Measurements from ENCODE around the gene ZIM2. TPM values are rescaled to one million over a fixed set of nuclear protein-coding genes. Genes with fewer than 3 reads are reported as not detected.

The ZIM2 gene
- total and polyA plus RNA-seq, 12 donors: 0.24 to 28.1 (median 4.6) TPM

DNA sequence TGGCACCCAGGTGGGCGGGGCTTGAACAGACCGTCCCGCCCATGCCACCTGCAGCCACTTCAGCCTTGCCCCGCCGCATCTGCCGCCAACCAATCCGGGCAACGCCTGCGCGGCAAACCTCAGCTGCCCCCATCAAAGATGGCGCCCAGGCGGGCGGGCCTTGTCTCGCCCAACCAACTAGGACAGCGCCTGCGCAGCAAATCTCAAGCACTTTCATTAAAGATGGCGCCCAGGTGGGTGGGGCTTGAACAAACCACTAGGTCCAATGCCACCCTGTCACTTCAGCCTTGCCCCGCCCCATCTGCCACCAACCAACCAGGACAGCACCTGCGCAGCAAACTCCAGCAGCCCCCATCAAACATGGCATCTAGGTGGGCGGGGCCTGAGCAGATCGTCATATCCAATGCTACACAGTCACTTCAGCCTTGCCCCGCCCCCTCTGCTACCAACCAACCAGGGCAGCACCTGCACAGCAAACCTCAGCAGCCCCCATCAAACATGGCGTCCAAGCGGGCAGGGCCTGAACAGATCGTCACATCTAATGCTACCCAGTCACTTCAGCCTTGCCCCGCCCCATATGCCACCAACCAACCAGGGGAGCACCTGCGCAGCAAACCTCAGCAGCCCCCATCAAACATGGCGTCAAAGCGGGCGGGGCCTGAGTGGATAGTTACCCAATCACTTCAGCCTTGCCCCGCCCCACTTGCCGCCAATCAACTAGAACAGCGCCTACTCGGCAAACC lies 1.4 kb downstream of the ZIM2 start:
- peak overlapping the region in 4 of 5 donors; percentile 73 to 94 (median 82) for H3K27ac ChIP-seq
- no peak for TF ChIP-seq POLR2A (IDR thresholded peaks at IDR 0.05)
- TF ChIP-seq, protein P1, sequence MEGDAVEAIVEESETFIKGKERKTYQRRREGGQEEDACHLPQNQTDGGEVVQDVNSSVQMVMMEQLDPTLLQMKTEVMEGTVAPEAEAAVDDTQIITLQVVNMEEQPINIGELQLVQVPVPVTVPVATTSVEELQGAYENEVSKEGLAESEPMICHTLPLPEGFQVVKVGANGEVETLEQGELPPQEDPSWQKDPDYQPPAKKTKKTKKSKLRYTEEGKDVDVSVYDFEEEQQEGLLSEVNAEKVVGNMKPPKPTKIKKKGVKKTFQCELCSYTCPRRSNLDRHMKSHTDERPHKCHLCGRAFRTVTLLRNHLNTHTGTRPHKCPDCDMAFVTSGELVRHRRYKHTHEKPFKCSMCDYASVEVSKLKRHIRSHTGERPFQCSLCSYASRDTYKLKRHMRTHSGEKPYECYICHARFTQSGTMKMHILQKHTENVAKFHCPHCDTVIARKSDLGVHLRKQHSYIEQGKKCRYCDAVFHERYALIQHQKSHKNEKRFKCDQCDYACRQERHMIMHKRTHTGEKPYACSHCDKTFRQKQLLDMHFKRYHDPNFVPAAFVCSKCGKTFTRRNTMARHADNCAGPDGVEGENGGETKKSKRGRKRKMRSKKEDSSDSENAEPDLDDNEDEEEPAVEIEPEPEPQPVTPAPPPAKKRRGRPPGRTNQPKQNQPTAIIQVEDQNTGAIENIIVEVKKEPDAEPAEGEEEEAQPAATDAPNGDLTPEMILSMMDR (IDR thresholded peaks at IDR 0.05): no peak
- peaks cover 0 to 16% of the 10 kb centered on the region in 2 donors for H3K4me1 ChIP-seq (replicated peaks in 1 of 2)
- intact Hi-C loops (cut with DNase I): no loop called here
- no peaks in the 10 kb centered on the region for H3K27me3 ChIP-seq
- no peaks in the 10 kb centered on the region for H3K36me3 ChIP-seq (replicated peaks in 1 of 2)
- 44 to 53% (median 47%) methylated on average over 21 to 34 of the region's 34 CpGs for WGBS, 4 donors
- H3K9me3 ChIP-seq (replicated peaks in 1 of 3): no peaks in the 10 kb centered on the region
- peak overlapping the region in 2 of 4 donors; percentile 47 to 68 for H3K4me3 ChIP-seq
- DNase-seq: peak; percentile 97 to 100 (median 99)

DNA sequence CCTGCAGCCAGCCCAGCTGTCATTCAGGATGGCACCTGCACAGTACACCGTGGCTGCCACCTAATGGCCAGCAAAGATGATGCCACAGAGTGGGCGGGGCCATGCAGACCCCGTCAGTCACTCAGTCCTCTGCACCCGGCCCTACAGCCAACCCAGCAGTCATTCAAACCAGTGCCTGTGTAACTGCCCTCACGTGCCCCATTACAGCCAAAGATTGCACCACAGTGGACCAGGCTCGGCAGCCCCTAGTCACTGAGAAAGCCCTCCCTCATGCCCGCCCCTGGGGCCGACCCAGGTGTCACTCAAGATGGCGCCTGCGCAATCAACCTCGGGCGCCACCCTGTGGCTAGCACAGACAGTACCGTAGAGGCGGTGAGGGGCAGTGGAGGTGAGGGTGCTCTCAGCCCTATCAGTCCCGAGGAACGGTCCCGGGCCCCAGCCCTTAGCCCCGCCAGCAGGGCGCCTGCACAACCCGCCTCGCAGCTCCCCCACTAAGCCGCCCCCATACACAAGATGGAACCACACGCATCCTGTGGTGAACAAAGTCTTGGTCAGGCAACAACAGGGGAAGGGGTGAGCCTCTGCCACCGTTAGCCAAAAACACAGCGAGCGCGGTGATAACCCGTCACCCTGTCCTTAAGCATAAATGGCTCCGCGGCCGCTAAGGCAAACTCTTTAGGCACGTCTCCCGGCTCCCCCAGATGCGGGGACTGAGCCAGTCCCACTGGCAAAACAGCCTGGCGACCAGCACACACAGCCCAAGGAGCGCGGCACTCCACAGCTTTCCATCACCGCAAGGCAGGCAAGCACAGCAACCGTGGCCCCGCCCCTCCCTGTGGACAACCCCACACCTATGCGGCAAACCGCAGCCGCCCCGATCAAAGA lies 2.3 kb downstream of the ZIM2 start:
- intact Hi-C loops (cut with DNase I): no loop called here
- DNase-seq: peak; percentile 70 to 85 (median 79)
- Histone ChIP-seq H3K36me3 (replicated peaks in 1 of 2) (no peaks in the 10 kb centered on the region), H3K4me3 (peak overlapping the region in 3 of 4 donors; percentile 45 to 66 (median 47)), H3K9me3 (replicated peaks in 1 of 3) (no peaks in the 10 kb centered on the region), H3K27me3 (no peaks in the 10 kb centered on the region), H3K27ac (peak overlapping the region in 4 of 5 donors; percentile 70 to 94 (median 82)), H3K4me1 (replicated peaks in 1 of 2) (peaks cover 0 to 16% of the 10 kb centered on the region in 2 donors)
- WGBS, 4 donors: 39 to 44% (median 41%) methylated on average over 21 to 44 of the region's 44 CpGs
- TF ChIP-seq, protein P1 (IDR thresholded peaks at IDR 0.05): peak; percentile 30 to 64 (median 50)
- peak; percentile 28 to 59 for TF ChIP-seq POLR2A (IDR thresholded peaks at IDR 0.05)

DNA sequence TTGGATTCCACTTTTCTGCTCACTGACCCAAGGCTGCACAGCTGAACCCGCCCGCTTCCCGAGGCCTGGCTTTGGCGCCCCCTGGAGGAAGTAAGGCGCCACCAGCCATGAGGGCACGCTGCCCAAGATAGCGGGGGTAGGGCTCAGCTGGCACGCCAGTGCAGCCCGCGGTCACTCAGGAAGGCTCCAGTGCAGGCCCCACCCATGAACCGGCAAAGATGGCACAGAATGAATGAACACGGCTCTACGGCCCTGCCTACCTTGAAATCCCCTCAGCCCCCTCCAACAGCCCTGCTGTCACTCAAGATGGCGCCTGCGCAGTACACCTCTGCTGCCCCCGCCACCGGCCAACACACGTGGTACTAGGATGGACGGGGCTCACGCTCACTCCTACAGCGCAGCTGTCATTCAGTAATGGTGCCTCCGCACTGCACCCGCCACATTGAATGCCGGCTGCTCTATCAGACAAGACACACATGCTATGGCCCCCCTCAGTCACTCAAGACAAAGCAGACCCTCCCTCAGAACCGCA lies 3.0 kb downstream of the ZIM2 start:
- TF ChIP-seq POLR2A (IDR thresholded peaks at IDR 0.05): no peak
- TF ChIP-seq, protein P1 (IDR thresholded peaks at IDR 0.05): peak; percentile 62 to 88 (median 77)
- peak; percentile 80 to 93 (median 90) for DNase-seq
- H3K27ac ChIP-seq: peak overlapping the region in 4 of 5 donors; percentile 70 to 94 (median 82)
- H3K9me3 ChIP-seq (replicated peaks in 1 of 3): no peaks in the 10 kb centered on the region
- 29 to 54% (median 34%) methylated on average over 11 to 25 of the region's 25 CpGs for WGBS, 4 donors
- peaks cover 0 to 16% of the 10 kb centered on the region in 2 donors for H3K4me1 ChIP-seq (replicated peaks in 1 of 2)
- no peaks in the 10 kb centered on the region for H3K36me3 ChIP-seq (replicated peaks in 1 of 2)
- intact Hi-C loops (cut with DNase I): no loop called here
- H3K4me3 ChIP-seq: peak overlapping the region in 3 of 4 donors; percentile 45 to 66 (median 47)
- no peaks in the 10 kb centered on the region for H3K27me3 ChIP-seq

DNA sequence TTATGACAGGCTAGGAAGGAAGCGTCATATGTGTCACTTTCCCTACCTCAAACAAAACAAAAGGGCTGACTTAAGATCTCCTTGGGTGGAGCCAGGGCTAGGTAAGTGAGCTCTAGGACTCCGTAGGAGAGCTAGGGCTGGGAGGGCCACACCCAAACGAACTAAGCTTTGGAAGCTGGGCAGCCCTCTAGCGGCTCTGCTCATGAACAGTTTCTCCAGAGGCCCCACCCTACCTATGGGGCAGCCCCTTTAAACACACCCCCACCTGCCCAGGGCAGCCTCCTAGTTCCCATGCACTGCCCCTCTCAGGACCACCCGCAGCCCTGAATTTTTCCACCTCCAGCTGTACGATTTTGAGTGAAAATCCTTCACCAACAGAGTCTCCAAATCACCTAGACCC lies 3.5 kb downstream of the ZIM2 start:
- TF ChIP-seq, protein P1 (IDR thresholded peaks at IDR 0.05): no peak
- no peak for TF ChIP-seq POLR2A (IDR thresholded peaks at IDR 0.05)
- Histone ChIP-seq H3K27ac (peak overlapping the region in 3 of 5 donors; percentile 54 to 94 (median 86)), H3K4me3 (peak overlapping the region in 1 of 4 donors; percentile 66), H3K27me3 (no peaks in the 10 kb centered on the region), H3K4me1 (replicated peaks in 1 of 2) (peaks cover 0 to 16% of the 10 kb centered on the region in 2 donors), H3K36me3 (replicated peaks in 1 of 2) (no peaks in the 10 kb centered on the region), H3K9me3 (replicated peaks in 1 of 3) (no peaks in the 10 kb centered on the region)
- DNase-seq: peak; percentile 37 to 68 (median 45)
- intact Hi-C loops (cut with DNase I): no loop called here
- 42 to 52% (median 48%) methylated on average over 5 to 6 of the region's 6 CpGs for WGBS, 4 donors

Measured in adrenal gland (tissue), 12 donors.